SK-N-SH treated with all-trans-retinoic acid at 6 μM for 48 hours (cell line): ENCODE data around the gene XCL1.

Experiments
- CREB5 ChIP-seq: fragments of 250-450 bp; sonication (Bioruptor Pico); IDR thresholded peaks from 2 replicates; pipeline ENCODE4 v1.5.1; 2020; ENCODE audit warnings: low read depth, mild to moderate bottlenecking, moderate library complexity
- PATZ1 ChIP-seq: fragments of 250-450 bp; sonication (Bioruptor Pico); IDR thresholded peaks from 2 replicates; pipeline ENCODE4 v1.8.0; 2020; ENCODE audit warnings: mild to moderate bottlenecking, moderate library complexity, borderline replicate concordance
- ZFP3 ChIP-seq: fragments of 250-450 bp; sonication (Bioruptor Pico); IDR thresholded peaks from 2 replicates; pipeline ENCODE4 v1.5.0; 2020; ENCODE audit warnings: mild to moderate bottlenecking, moderate library complexity
- ZFP30 ChIP-seq: fragments of 450-650 bp; formaldehyde crosslinking; IDR thresholded peaks from 2 replicates; pipeline ENCODE4 v1.5.0; 2022; ENCODE audit warnings: mild to moderate bottlenecking, moderate library complexity

- TF ChIP-seq ZFP3 (CRISPR knock-in tag) (no peak), PATZ1 (CRISPR knock-in tag) (no peak), CREB5 (no peak), ZFP30 (no peak)
Observed at GRCh38 chr1:168601051-168601450, 24.6 kb downstream of the XCL1 start.
